Neural progenitor cell (in vitro differentiated cells): Measurements from ENCODE around the gene PLOD1.

ENCODE experiments used
- CTCF ChIP-seq: fragments of 200-600 bp; sonication (generic); IDR thresholded peaks from 2 replicates; pipeline ENCODE4 v1.5.1; 2017; ENCODE audit warnings: antibody characterized with exemption, mild to moderate bottlenecking
- EZH2 ChIP-seq: fragments of 200-600 bp; sonication (generic); IDR thresholded peaks from 2 replicates; pipeline ENCODE4 v1.6.1; 2017; ENCODE audit warnings: antibody characterized with exemption, mild to moderate bottlenecking, moderate library complexity

GRCh38 chr1:11970441-11971185, 36.1 kb downstream of the PLOD1 start:
- TF ChIP-seq CTCF (no peak), EZH2 (no peak)
